RWPE2 (cell line): ENCODE results near the gene SH3RF1.

Source experiments
- ATAC-seq: fragments of 200-7000 bp; cut with Tn5 transposase; 3 replicates; pipeline ENCODE4 v1.9.1; 2021; ENCODE audit warnings: low read depth
- DNase-seq: peaks from one replicate; pipeline ENCODE4 v3.0.0-alpha.2; 2020; ENCODE audit warnings: low spot score
- H3K27ac ChIP-seq: fragments of 450-650 bp; 2 replicates; pipeline ENCODE4 v1.5.1; 2017; ENCODE audit warnings: mild to moderate bottlenecking; ENCODE audit not compliant: poor library complexity, severe bottlenecking
- H3K27me3 ChIP-seq: fragments of 250-450 bp; sonication (Bioruptor Pico); 2 replicates; pipeline ENCODE4 v1.5.1; 2021; ENCODE audit warnings: mild to moderate bottlenecking, moderate library complexity; ENCODE audit not compliant: insufficient read depth, poor library complexity, severe bottlenecking
- H3K36me3 ChIP-seq: fragments of 250-450 bp; sonication (Bioruptor Pico); 2 replicates; pipeline ENCODE4 v1.5.1; 2020; ENCODE audit warnings: low read depth, mild to moderate bottlenecking, moderate library complexity
- H3K4me1 ChIP-seq: fragments of 250-450 bp; sonication (Bioruptor Pico); 2 replicates; pipeline ENCODE4 v1.5.1; 2021; ENCODE audit warnings: mild to moderate bottlenecking, moderate library complexity; ENCODE audit not compliant: insufficient read depth, poor library complexity, severe bottlenecking
- H3K4me3 ChIP-seq: fragments of 250-450 bp; sonication (Bioruptor Pico); 2 replicates; pipeline ENCODE4 v1.5.1; 2021; ENCODE audit warnings: mild to moderate bottlenecking, moderate library complexity; ENCODE audit not compliant: severe bottlenecking
- H3K9me3 ChIP-seq: fragments of 250-450 bp; sonication (Bioruptor Pico); 2 replicates; pipeline ENCODE4 v1.5.1; 2021; ENCODE audit warnings: mild to moderate bottlenecking, moderate library complexity; ENCODE audit not compliant: severe bottlenecking
- CTCF ChIP-seq: fragments of 450-650 bp; IDR thresholded peaks from one replicate; pipeline ENCODE4 v1.5.1; 2017; ENCODE audit warnings: mild to moderate bottlenecking, moderate library complexity; ENCODE audit not compliant: poor library complexity, severe bottlenecking

Gene SH3RF1

GRCh38 chr4:169249999-169250398, 20.8 kb downstream of the SH3RF1 start:
- H3K4me1 ChIP-seq: peaks cover 56% of the 10 kb centered on the region
- ATAC-seq (no peak), DNase-seq (no peak)
- no peaks in the 10 kb centered on the region for H3K27me3 ChIP-seq
- no peak for TF ChIP-seq CTCF
- H3K27ac ChIP-seq: peak overlapping the region; percentile 87
- H3K9me3 ChIP-seq: no peaks in the 10 kb centered on the region
- H3K4me3 ChIP-seq: no peak overlapping the region
- no peaks in the 10 kb centered on the region for H3K36me3 ChIP-seq

GRCh38 chr4:169249214-169249973, 21.4 kb downstream of the SH3RF1 start:
- DNase-seq: no peak
- Histone ChIP-seq H3K9me3 (no peaks in the 10 kb centered on the region), H3K4me1 (peaks cover 56% of the 10 kb centered on the region), H3K36me3 (no peaks in the 10 kb centered on the region), H3K4me3 (no peak overlapping the region), H3K27ac (peak overlapping the region; percentile 87), H3K27me3 (no peaks in the 10 kb centered on the region)
- peak; percentile 54 for ATAC-seq
- no peak for TF ChIP-seq CTCF

- Histone ChIP-seq H3K4me3 (no peak overlapping the region), H3K27me3 (no peaks in the 10 kb centered on the region), H3K9me3 (no peaks in the 10 kb centered on the region), H3K27ac (no peak overlapping the region), H3K36me3 (no peaks in the 10 kb centered on the region), H3K4me1 (peaks cover 56% of the 10 kb centered on the region)
- ATAC-seq: no peak
- TF ChIP-seq CTCF: no peak
- DNase-seq: no peak
Observed at GRCh38 chr4:169248645-169249044, 22.1 kb downstream of the SH3RF1 start.

- peaks cover 4% of the 10 kb centered on the region; the same call in 1 of the 2 replicates for H3K36me3 ChIP-seq
- no peak for ATAC-seq
- no peaks in the 10 kb centered on the region for H3K9me3 ChIP-seq
- DNase-seq: no peak
- no peak for TF ChIP-seq CTCF
- no peak overlapping the region for H3K27ac ChIP-seq
- peaks cover 44% of the 10 kb centered on the region for H3K4me1 ChIP-seq
- no peak overlapping the region for H3K4me3 ChIP-seq
- H3K27me3 ChIP-seq: no peaks in the 10 kb centered on the region
Observed at GRCh38 chr4:169246957-169247396, 23.8 kb downstream of the SH3RF1 start.

GRCh38 chr4:169246279-169246678, 24.5 kb downstream of the SH3RF1 start:
- TF ChIP-seq CTCF: no peak
- Histone ChIP-seq H3K36me3 (peaks cover 4% of the 10 kb centered on the region; the same call in 1 of the 2 replicates), H3K4me3 (no peak overlapping the region), H3K27ac (no peak overlapping the region), H3K4me1 (peaks cover 37% of the 10 kb centered on the region), H3K9me3 (no peaks in the 10 kb centered on the region), H3K27me3 (no peaks in the 10 kb centered on the region)
- DNase-seq: no peak
- no peak for ATAC-seq
